SU-DHL-6 (cell line): ENCODE results near the gene ADAM17.

Source experiments
- EZH2phosphoT487 ChIP-seq: fragments of 200-600 bp; sonication (generic), shearing (Covaris generic); conservative IDR thresholded peaks from 2 replicates; pipeline ENCODE4 v1.6.1; 2018; ENCODE audit warnings: mild to moderate bottlenecking, antibody characterized with exemption, low read length, moderate library complexity, mixed read lengths
- TF ChIP-seq, protein P1 (sequence below): fragments of 200-600 bp; sonication (generic); IDR thresholded peaks from one replicate; pipeline ENCODE4 v1.5.1; 2017; ENCODE audit warnings: antibody characterized with exemption, mild to moderate bottlenecking, low read length, moderate library complexity; ENCODE audit not compliant: insufficient read depth, poor library complexity, severe bottlenecking

DNA sequence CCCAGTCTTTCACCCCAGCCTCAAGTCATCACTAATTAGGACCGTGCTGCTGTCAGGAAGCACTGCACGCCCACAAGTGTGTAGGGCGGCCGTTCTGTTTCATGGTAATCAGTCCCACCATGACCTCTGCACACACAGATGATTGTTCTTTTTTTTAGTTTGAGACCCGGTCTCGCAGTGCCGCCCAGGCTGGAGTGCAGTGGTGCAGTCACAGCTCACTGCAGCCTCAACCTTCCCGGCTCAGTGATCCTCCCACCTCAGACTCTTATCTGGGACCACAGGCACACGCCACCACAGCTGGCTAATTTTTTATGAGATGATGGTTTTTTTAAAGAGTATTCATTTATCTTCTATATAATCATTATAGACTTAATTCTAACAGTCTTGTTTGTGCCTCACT lies 83.1 kb downstream of the ADAM17 start:
- TF ChIP-seq, protein P1, sequence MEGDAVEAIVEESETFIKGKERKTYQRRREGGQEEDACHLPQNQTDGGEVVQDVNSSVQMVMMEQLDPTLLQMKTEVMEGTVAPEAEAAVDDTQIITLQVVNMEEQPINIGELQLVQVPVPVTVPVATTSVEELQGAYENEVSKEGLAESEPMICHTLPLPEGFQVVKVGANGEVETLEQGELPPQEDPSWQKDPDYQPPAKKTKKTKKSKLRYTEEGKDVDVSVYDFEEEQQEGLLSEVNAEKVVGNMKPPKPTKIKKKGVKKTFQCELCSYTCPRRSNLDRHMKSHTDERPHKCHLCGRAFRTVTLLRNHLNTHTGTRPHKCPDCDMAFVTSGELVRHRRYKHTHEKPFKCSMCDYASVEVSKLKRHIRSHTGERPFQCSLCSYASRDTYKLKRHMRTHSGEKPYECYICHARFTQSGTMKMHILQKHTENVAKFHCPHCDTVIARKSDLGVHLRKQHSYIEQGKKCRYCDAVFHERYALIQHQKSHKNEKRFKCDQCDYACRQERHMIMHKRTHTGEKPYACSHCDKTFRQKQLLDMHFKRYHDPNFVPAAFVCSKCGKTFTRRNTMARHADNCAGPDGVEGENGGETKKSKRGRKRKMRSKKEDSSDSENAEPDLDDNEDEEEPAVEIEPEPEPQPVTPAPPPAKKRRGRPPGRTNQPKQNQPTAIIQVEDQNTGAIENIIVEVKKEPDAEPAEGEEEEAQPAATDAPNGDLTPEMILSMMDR, result no peak
- no peak for TF ChIP-seq EZH2phosphoT487
